Nephron (organoid): Measurements from ENCODE around the gene BCL11A.

Experiments
- H3K27ac Mint-ChIP-seq, 3 experiments: 2 replicates each; pipeline ENCODE4 v1.8.0; 2020; ENCODE audit warnings: mixed read lengths in 3 of 3, mild to moderate bottlenecking in 2 of 3, moderate library complexity in 1 of 3
- H3K27me3 Mint-ChIP-seq: 2 replicates; pipeline ENCODE4 v1.8.0; 2021; ENCODE audit warnings: low read depth, mild to moderate bottlenecking, moderate library complexity, mixed read lengths
- H3K36me3 Mint-ChIP-seq: 2 replicates; pipeline ENCODE4 v1.8.0; 2020; ENCODE audit warnings: low read depth, mixed read lengths
- H3K4me1 Mint-ChIP-seq: 2 replicates; pipeline ENCODE4 v1.8.0; 2020; ENCODE audit warnings: mixed read lengths
- H3K4me3 Mint-ChIP-seq, 3 experiments: 2 replicates each; pipeline ENCODE4 v1.8.0; 2020; ENCODE audit warnings: mild to moderate bottlenecking in 3 of 3, mixed read lengths in 3 of 3, moderate library complexity in 2 of 3
- H3K9me3 Mint-ChIP-seq: 2 replicates; pipeline ENCODE4 v1.8.0; 2020; ENCODE audit warnings: mixed read lengths
- TF ChIP-seq, protein P1 (sequence below), 3 experiments: fragments of 200-600 bp; sonication (generic); IDR thresholded peaks; one replicate each; pipeline ENCODE4 v1.5.0; 2021; ENCODE audit warnings: antibody characterized with exemption in 3 of 3; ENCODE audit not compliant: unreplicated experiment in 3 of 3

BCL11A gene

DNA sequence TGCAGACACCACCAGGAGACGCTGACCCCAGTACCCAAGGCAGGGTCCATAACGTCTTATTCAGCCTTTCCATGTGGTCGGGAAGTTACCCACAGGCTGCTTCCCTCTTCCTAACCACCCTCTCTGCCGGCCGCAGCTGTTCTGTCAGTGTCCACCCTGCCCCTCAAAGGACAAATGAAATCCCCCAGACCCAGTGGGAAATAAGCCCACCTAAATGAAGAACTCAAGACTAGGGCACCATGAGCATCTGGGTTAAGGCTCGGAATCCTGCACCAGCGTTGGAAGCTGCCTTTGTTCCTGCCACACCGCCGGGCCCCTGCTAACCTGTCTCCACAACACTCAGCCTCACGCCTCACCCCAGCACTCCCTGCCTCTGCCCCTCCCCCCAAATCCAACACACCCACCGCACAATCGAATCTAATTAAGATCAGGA lies 21.7 kb downstream of the BCL11A start:
- Mint-ChIP-seq H3K9me3 (no peaks in the 10 kb centered on the region), H3K27me3 (no peaks in the 10 kb centered on the region), H3K4me1 (peaks cover 96% of the 10 kb centered on the region), H3K27ac (peak overlapping the region; percentile 89 to 94 (median 91)), H3K4me3 (peak overlapping the region; percentile 46 to 73 (median 72)), H3K36me3 (peaks cover 19% of the 10 kb centered on the region)
- TF ChIP-seq, protein P1, sequence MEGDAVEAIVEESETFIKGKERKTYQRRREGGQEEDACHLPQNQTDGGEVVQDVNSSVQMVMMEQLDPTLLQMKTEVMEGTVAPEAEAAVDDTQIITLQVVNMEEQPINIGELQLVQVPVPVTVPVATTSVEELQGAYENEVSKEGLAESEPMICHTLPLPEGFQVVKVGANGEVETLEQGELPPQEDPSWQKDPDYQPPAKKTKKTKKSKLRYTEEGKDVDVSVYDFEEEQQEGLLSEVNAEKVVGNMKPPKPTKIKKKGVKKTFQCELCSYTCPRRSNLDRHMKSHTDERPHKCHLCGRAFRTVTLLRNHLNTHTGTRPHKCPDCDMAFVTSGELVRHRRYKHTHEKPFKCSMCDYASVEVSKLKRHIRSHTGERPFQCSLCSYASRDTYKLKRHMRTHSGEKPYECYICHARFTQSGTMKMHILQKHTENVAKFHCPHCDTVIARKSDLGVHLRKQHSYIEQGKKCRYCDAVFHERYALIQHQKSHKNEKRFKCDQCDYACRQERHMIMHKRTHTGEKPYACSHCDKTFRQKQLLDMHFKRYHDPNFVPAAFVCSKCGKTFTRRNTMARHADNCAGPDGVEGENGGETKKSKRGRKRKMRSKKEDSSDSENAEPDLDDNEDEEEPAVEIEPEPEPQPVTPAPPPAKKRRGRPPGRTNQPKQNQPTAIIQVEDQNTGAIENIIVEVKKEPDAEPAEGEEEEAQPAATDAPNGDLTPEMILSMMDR (IDR thresholded peaks at IDR 0.05; ENCODE audit: unreplicated experiment in 3 of 3) = no peak

GRCh38 chr2:60530660-60531281 lies 22.7 kb downstream of the BCL11A start:
- TF ChIP-seq, protein P1 (IDR thresholded peaks at IDR 0.05; ENCODE audit: unreplicated experiment in 3 of 3) = no peak
- Mint-ChIP-seq H3K4me3 (peak overlapping the region; percentile 52 to 71 (median 65)), H3K27ac (peak overlapping the region; percentile 89 to 94 (median 91)), H3K9me3 (no peaks in the 10 kb centered on the region), H3K27me3 (no peaks in the 10 kb centered on the region), H3K4me1 (peaks cover 88% of the 10 kb centered on the region), H3K36me3 (peaks cover 14% of the 10 kb centered on the region)

DNA sequence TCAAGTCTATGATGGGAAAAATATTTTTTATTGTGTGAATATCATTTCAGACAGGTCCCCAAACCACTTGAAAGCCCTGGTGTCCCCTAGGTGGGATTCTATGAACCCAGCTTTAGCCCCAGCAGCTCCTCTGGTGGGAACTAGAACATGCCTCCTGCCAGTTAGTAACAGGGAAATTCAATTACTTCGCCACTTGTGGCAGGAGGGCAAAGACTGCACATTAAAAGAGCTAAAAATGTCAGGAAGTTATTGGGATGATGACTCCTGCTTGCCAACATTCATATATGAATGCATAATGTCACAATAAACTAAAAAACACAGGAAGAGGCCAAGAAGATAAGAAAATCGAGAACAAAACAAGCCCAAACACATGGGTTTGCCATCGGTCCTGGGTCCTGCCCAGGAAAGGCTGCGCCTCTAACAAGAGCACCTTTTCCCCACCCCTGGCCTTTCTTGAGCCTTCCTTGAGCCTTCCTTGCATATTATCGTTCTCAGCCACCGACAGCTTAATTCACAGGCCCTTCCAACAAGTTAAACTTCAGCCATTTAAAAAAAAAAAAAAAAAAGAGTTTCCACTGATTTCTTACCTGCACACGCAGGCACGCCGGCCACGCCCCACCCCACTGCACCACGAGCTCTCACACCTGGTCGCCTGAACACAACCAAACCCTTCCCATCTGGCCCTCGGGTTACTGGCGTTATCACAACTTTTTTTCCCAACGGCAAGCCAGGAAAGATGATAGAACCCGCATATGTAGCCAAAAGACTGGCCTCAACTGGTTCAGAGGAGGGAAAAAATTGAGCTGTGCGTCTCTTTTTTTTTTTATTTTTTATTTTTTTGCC lies 23.4 kb downstream of the BCL11A start:
- Mint-ChIP-seq H3K4me1 (peaks cover 80% of the 10 kb centered on the region), H3K9me3 (no peaks in the 10 kb centered on the region), H3K36me3 (peaks cover 14% of the 10 kb centered on the region), H3K27me3 (no peaks in the 10 kb centered on the region), H3K4me3 (peak overlapping the region; percentile 29 to 52 (median 36)), H3K27ac (peak overlapping the region; percentile 89 to 94 (median 91))
- TF ChIP-seq, protein P1 (IDR thresholded peaks at IDR 0.05; ENCODE audit: unreplicated experiment in 3 of 3) = no peak

DNA sequence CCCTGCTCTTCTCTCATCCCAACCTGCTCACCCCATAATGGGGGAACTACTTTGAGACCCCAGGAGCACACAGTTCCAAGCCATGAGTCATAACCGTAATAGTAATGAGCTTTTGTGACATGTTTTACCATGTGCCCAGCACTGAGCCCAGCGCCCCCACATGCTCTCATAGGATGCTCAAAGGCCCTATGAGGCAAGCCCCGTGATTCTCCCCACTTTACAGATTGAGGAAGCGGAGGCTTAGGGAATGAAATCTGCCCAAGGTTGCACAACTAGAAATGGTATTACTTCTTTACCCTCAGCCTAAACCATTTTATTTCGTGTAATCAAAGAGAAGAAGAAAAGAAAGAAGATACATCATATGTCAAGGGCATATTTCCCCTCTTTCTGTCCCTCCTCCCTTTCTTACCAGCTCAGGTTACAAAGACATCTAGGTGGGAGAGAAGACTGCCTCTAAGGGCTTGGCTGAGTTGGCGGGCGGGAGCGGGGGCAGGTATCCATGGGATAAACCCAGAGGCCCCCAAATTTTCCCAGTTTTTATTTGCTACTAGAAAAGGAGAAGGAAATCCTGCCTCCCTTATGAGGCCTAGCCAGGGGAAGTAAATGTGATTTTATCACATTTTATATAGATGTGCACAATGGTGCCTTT lies 24.2 kb downstream of the BCL11A start:
- TF ChIP-seq, protein P1 (IDR thresholded peaks at IDR 0.05; ENCODE audit: unreplicated experiment in 3 of 3) = no peak
- Mint-ChIP-seq H3K4me3 (peak overlapping the region in 2 of 3 experiments; percentile 26 to 29), H3K4me1 (peaks cover 79% of the 10 kb centered on the region), H3K27me3 (no peaks in the 10 kb centered on the region), H3K27ac (peak overlapping the region; percentile 89 to 94 (median 91)), H3K9me3 (no peaks in the 10 kb centered on the region), H3K36me3 (peaks cover 14% of the 10 kb centered on the region)

- H3K4me1 Mint-ChIP-seq = peaks cover 79% of the 10 kb centered on the region
- H3K36me3 Mint-ChIP-seq = peaks cover 17% of the 10 kb centered on the region
These were observed 25.0 kb downstream of the BCL11A start for GRCh38 chr2:60528281-60529020.

More at GRCh38 chr2:60528281-60529020, 25.0 kb downstream of the BCL11A start:
- Mint-ChIP-seq H3K4me3 (peak overlapping the region in 1 of 3 experiments; percentile 26), H3K27me3 (no peaks in the 10 kb centered on the region), H3K27ac (peak overlapping the region; percentile 89 to 94 (median 91)), H3K9me3 (no peaks in the 10 kb centered on the region)
- TF ChIP-seq, protein P1 (IDR thresholded peaks at IDR 0.05; ENCODE audit: unreplicated experiment in 3 of 3) = no peak
